Glomerular visceral epithelial cell (primary cell): Measurements from ENCODE around the gene VCL.
"Not testable (repeated sequence)": the region's sequence is repeated elsewhere in the genome, so short reads cannot be mapped to it uniquely, and the experiment has no call there.

Experiments used
- DNase-seq: peaks from one replicate; pipeline ENCODE4 v3.0.0-alpha.2; 2016; ENCODE audit errors: extremely low spot score

The VCL gene

DNA sequence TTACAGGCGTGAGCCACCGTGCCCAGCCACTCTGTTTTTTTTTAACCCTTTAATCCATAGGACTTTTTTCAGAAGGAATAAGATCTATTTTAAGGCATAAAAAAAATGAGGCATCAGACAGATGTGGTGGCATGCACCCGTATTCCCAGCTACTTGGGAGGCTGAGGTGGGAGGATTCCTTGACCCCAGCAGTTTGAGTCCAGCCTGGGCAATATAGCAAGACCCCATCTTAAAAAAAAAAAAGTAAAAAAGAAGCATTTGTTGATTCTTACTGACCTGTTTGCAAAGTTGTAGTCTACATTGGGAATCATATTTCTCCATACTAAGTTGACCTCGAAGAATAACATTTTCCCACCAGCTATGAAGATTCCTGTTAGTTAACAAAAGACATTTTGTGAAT is 38.6 kb downstream of the VCL start:
- no peak for DNase-seq

GRCh38 chr10:74039561-74040145 is 41.7 kb downstream of the VCL start:
- DNase-seq, result no peak

GRCh38 chr10:74040200-74041126 is 42.5 kb downstream of the VCL start:
- DNase-seq, result no peak

DNA sequence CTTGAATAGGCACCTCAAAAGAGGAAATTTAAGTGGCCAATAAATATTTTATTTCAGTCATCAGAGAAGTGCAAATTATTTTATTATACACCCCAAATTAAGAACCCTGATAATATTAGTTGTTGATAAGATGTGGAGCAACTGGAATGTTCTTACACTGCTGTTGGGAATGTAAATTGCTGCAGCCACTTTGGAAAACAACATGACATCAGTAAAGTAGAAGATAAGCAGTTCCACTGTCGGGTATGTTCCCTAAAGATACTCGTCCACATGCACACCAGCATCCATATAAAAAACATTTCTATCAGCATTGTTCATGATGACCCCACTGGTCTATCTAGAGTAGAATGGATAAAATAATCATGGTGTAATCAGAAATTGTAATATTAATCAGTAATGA is 46.5 kb downstream of the VCL start:
- DNase-seq, result no peak

GRCh38 chr10:74047304-74047703 is 49.4 kb downstream of the VCL start:
- no peak for DNase-seq

GRCh38 chr10:74047871-74048270 is 50.0 kb downstream of the VCL start:
- no peak for DNase-seq

DNA sequence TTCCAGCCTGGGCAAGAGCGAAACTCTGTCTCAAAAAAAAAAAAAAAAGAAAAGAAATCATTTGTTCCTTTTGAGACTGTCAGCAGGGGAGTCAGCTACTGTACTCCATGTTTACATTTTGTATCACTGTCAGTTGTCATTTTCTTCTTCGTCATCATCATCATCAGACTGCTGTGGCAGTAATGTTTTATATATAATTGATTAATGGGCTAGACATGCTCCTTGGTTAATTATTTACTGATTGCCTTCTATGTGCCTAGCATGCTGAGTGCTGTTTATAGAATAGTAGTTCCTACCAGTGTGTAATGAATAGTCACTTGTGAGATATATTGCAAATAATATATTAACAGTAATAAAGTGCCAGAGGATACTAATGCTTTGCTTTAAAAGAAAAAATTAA is 50.5 kb downstream of the VCL start:
- no peak for DNase-seq

GRCh38 chr10:74049955-74050354 is 52.0 kb downstream of the VCL start:
- DNase-seq, result no peak

DNA sequence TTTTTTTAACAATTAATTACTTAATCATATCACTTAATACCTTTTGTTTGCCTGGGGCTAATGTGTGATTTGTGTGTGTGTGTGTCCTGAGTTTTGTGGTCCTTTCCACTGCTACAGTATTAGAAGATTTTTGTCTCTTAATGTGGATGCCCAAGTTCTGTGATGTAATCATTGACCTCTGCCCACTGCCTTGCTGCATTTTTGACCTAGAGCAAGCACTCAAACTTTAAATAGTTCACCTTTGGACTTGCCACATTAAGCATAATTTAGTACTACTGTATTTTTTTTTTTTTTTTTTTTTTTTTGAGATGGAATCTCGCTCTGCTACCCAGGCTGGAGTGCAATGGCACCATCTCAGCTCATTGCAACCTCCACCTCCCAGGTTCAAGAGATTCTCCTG is 52.7 kb downstream of the VCL start:
- DNase-seq, result no peak

GRCh38 chr10:74051736-74052342 is 53.9 kb downstream of the VCL start:
- DNase-seq, result no peak

DNA sequence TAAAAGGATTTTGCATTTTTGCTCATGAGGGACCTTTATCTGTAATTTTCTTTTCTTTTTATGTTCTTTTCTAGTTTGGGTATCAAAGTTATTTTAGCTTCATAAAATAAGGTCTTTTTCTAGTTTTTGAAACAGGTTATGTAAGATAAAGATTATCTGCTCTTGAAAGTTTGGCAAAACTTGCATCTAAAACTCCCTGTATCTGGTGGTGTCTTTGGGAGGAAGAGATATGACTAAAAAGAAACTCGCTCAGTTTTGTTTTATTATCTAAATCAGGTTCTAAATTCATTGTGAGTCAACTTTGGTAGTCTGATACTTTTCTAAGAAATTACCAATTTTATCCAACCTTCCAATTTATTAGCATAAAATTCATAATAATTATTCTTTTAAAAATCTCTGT is 55.1 kb downstream of the VCL start:
- DNase-seq, result no peak

DNA sequence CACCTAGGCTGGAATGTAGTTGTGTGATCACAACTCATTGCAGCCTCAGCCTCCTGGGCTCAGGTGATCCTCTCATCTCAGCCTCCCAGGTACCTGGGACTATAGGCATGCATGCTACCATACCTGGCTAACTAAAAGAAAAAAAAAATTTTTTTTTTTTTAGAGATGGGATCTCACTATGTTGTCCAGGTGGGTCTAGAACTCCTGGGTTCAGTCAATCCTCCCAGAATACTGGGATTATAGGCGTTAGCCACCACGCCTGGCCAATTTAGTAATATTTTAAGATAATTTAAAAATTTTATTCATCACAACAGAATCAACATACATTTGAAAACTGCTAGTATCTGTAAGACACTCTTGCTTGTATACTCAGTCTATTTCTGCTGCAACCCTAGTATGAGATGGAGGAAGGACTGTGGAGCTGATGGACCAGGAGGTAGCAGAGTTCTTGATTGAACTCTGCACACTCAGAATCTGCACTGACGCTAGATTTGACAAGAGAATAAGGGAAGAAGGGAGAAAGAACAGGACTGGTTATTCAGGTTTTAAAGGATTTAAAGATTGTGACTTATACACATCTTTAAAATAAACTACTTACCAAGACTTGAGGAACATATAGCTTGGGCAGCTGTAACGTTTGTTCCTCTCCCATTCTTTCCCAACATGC is 57.6 kb downstream of the VCL start:
- no peak for DNase-seq

DNA sequence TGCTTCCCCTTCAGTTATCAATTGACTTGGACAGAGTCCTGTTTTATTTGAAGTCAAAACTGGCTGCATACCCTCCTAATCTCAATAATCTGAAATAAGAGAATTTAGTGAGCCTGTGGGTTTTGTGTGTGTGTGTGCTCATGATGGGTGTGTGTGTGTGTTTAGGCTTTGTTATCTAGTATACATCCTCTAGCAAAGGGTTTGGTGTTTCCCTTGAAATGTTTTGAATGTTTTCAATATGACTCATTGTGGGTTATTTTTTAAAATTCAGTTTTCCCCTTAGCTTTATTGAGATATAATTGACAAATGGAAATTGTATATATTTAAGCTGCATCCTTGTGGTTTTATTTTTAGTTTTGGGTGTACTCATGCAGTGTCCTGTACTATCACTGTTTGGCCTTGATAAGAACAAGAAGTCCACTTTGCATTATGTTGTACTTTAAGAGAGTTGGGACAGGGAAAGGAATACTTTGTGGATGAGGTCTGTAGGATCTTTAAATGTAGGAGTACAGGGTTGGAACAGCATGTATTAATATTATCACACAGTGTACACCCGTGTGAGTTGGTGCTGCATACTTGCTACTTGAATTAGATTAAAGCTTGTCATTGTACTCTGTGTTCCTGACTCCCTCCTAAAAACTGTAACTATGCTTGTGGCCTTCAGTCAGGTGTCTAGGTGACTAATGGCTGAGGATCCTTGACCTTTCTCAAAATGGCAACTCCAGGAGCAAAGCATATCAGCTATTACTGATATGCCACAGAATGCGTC is 58.3 kb downstream of the VCL start:
- DNase-seq, result peak; percentile 54

DNA sequence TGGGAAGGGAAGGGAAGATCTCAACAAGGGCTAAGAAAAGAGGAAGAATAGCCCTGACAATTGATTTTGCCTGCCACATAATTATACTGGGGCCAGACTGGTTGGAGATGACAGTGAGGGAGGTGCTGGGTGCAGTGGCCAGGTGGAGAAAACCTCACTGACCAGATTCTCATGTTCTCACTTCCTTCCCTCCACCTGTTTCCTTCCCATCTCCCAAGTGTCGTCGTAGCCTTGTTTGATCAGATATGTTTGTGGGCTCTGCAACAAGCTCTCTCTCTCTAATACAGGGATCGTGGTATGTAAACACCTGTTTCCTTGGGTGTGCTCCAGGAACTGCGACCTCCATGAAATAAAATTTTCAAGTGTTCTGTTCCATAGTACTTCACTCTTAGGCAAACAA is 60.2 kb downstream of the VCL start:
- no peak for DNase-seq

GRCh38 chr10:74058658-74059057 is 60.7 kb downstream of the VCL start:
- DNase-seq, result no peak

DNA sequence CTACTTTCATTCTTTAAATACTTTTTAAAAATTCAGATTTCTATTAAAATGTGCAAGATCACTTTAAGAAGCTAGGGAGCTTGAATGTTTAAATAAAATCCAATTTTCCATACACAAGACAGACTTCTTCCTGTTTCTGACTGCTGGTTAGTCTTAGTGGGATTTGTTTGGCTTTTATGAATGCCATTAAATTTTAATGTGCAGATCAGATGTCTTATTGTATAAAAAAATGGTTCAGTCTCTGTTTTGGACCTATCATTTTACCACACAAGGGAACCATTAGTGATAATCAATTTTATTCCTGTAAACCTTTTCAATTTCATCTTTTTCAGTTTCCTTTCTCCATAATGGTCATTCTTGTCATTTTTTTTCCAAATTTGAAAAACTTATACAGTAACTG is 63.2 kb downstream of the VCL start:
- no peak for DNase-seq

DNA sequence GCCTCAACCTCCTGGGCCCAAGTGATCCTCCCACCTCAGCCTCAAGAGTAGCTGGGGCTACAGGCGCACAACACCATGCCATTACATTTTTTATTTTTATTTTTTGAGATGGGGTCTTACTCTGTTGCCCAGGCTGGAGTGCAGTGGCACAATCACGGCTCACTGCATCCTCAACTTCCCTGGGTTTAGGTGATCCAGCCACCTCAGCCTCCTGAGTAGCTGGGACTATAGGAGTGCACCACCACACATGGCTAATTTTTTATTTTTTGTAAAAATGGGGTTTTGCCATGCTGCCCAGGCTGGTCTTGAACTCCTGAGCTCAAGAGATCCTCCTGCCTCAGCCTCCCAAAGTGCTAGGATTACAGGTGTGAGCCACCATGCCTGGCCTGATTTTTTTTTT is 64.1 kb downstream of the VCL start:
- DNase-seq, result not testable (repeated sequence)

DNA sequence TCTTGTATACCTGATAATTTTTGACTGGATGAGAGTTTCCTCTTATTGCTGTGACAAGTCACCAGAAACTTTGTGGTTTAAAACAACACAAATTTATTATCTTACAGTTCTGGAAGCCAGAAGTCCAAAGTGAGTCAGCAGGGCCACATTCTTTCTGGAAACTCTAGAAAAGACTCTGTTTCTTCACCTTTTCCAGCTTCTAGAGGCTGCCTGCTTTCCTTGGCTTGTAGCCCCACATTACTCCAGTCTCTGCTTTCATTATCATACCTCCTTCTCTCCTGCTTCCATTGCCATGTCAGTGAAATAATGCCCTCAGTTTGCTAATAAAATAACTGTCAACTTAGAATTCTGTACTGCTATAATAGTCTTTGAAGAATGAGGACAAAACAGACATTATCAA is 65.3 kb downstream of the VCL start:
- no peak for DNase-seq

GRCh38 chr10:74067373-74068352 is 69.7 kb downstream of the VCL start:
- DNase-seq, result no peak

DNA sequence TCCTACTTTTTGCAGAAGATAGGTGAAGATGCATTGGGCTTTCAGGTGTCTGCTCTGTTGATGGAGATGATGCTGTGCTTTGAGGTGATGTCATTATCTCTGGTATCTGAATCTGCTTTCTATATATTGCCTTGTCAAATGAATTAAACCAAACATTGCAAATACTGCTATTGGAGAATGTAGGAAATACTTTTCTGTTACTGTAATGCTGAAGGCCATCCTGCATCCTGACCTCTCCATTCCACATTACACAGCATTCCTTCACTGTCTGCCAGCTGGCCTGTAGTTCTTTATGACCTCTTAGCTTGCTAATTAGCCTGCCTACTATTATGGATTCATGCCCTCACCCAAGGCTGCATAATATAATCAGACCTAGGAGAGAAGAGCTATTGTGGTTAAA is 73.2 kb downstream of the VCL start:
- peak; percentile 39 for DNase-seq

DNA sequence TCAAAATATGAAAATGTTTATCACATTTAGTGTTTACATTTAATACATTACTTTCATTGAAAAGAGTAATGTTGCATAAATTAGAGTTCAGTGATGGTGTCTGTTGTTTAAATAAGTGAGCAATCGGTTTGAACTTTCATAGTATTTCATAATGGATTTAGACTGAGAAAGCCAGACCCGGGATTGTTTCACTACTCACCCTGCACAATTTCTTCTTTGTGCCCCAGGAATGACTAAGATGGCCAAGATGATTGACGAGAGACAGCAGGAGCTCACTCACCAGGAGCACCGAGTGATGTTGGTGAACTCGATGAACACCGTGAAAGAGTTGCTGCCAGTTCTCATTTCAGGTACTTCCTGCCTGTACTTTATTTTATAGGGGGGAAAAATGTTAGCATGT is 74.6 kb downstream of the VCL start:
- no peak for DNase-seq
